Thoracic aorta endothelial cell (primary cell): ENCODE measurements around the gene CFHR2. TPM values are rescaled to one million over a fixed set of nuclear protein-coding genes. Genes with fewer than 3 reads are reported as not detected.

ENCODE experiments used
- small RNA-seq: library from RNA; depleted of rRNA; stranded (forward); fragments of <200 nt; gene quantifications from one replicate; pipeline ENCODE3, GENCODE V24; 2012
- total RNA-seq: library from RNA; depleted of rRNA; stranded (reverse); fragments of >200 nt; gene quantifications from 2 replicates; pipeline ENCODE4 v1.2.3, GENCODE V29; 2012

The CFHR2 gene
- not detected in 2 replicates for total RNA-seq

GRCh38 chr1:196943568-196943967, at the start of gene CFHR2:
TSS of gene CFHR2 (plus strand) at chr1:196943738. CDS start at chr1:196943881, 143 bp downstream.

GRCh38 chr1:196977278-196977677, 33.7 kb downstream of the CFHR2 start, which contains the start of gene CFHR5:
TSS of gene CFHR5 (plus strand) at chr1:196977556. CDS start at chr1:196977665, 109 bp downstream.

Small RNA genes lying within 50 kb of the gene (small RNA-seq; reads per million reads assigned to genes)
- not detected for gene AL139418.1

Other genes with a start within 250 kb of the CFHR2 start
- gene CFHR3, start 168.9 kb upstream of the CFHR2 start, total RNA-seq: not detected in 2 replicates
- gene CFHR1, start 124.0 kb upstream of the CFHR2 start, total RNA-seq: not detected in 2 replicates
- gene CFHR4, start 55.7 kb upstream of the CFHR2 start, total RNA-seq: not detected in 2 replicates
- not detected in 2 replicates for gene CFHR5, start 33.8 kb downstream of the CFHR2 start, total RNA-seq
- 0.40 TPM in 1 of 2 replicates, not detected in the other for gene F13B, start 123.5 kb downstream of the CFHR2 start, total RNA-seq
- gene ASPM, start 202.9 kb downstream of the CFHR2 start, total RNA-seq: 85.8 and 148 TPM in 2 replicates